Pancreas (tissue), 10 donors: ENCODE measurements around the gene ABHD18. TPM values are rescaled to one million over a fixed set of nuclear protein-coding genes. Genes with fewer than 3 reads are reported as not detected.

ENCODE experiments used
- ATAC-seq, 4 donors: fragments of 200-7000 bp; cut with Tn5 transposase; one replicate each; pipeline versions ENCODE4 v1.8.0 to v1.9.1; 2020; ENCODE audit warnings: mild to moderate bottlenecking in 4 of 4, moderate library complexity in 4 of 4
- DNase-seq, 6 donors: peaks; one replicate each; pipeline ENCODE4 v3.0.0-alpha.2; 2020
- FAIRE-seq: peaks from 2 replicates; lab custom pipeline; 2012; peaks lifted over from hg19 to GRCh38; lab: Jason Lieb, UNC
- H3K27ac ChIP-seq, 4 donors: fragments of 200-600 bp; sonication (generic); 1 replicate in 3 of 4; 2 replicates in 1 of 4; pipeline versions ENCODE4 v1.5.0 to v1.8.0; 2020
- H3K27me3 ChIP-seq, 4 donors: fragments of 200-600 bp; one replicate each; pipeline ENCODE4 v1.8.0; 2021
- H3K36me3 ChIP-seq, 3 donors: fragments of 200-600 bp; sonication (generic) in 1 of 3; one replicate each; pipeline versions ENCODE4 v1.5.0 to v1.8.0; 2020 to 2021
- H3K4me1 ChIP-seq, 3 donors: fragments of 200-600 bp; one replicate each; pipeline ENCODE4 v1.8.0; 2021
- H3K4me3 ChIP-seq, 4 donors: fragments of 200-600 bp; sonication (generic) in 2 of 4; one replicate each; pipeline versions ENCODE4 v1.5.0 to v1.8.0; 2020 to 2021
- H3K9me3 ChIP-seq, 4 donors: fragments of 200-600 bp; one replicate each; pipeline ENCODE4 v1.8.0; 2021
- CTCF ChIP-seq, 4 donors: fragments of 200-600 bp; sonication (generic) in 3 of 4; IDR thresholded peaks; one replicate each; pipeline versions ENCODE4 v1.5.0 to v1.8.0; 2021; ENCODE audit warnings: antibody characterized with exemption in 4 of 4
- whole genome bisulfite sequencing, 2 donors: extraction: QIAGEN DNeasy Blood & Tissue Kit; methylation state at CpG; one replicate each; pipeline ENCODE4 v1.1.7; 2013; 5-methylcytosine and 5-hydroxymethylcytosine counted together
- intact Hi-C, 3 donors: fragments of 100-400 bp; cut with DNase I; formaldehyde crosslinking; loops; one replicate each; pipeline versions ENCODE4 v1.11.1 to v1.14.2; 2022
- polyA plus RNA-seq, 2 donors: library from polyadenylated mRNA; stranded (reverse); fragments of 200-250 nt; gene quantifications; one replicate each; pipeline ENCODE4 v1.2.3, GENCODE V29; 2013
- total RNA-seq, 6 donors: library from RNA; stranded (reverse); fragmentation: NEBNext Ultra II Directional in 4 of 6; extraction: Animal tissue kit (Norgen Biotek cat#: 25700) in 4 of 6; gene quantifications; one replicate each; pipeline versions ENCODE4 v1.2.1 to v1.2.4, GENCODE V29; 2021 to 2023
- donor health status: healthy with polysubstance abuse.
- donor health status: DM: no; HTN: no; CAD: no; lungs with moderate emphysema.
- donor health status: DM: no; HTN: no; CAD: no.
- donor health status: control.
- donor health status: control.
- donor health status: Bipolar disorder and iron deficiency.
- donor health status: DM: yes; HTN: yes; CAD: no.
- donor health status: DM: no; HTN: no; CAD: no.
- donor health status: DM: no; HTN: no; CAD: no.
- donor health status: DM: yes; HTN: yes; CAD: no.

ABHD18 gene
- total and polyA plus RNA-seq, 8 donors, result 4.0 to 9.3 (median 8.2) TPM

DNA sequence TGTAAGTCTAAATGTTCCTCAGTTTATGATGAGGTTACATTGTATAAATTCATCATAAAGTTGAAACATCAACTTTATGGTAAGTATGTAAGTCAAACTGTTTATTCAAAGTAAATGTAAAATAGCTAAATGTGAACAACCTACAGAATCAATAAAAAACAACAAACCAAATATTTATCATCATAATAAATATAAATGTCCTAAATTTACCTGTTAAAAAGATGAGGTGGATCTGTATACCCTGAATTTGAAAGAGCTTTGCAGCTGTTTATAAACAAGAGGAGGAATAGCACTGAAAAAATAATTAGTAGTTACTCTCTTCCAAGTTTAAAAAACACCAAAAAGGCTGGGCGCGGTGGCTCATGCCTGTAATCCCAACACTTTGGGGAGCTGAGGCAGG lies 13.7 kb downstream of the ABHD18 start:
- no peak for TF ChIP-seq CTCF (IDR thresholded peaks at IDR 0.05)
- intact Hi-C loops, result no loop called here
- 98 to 100% methylated on average over 2 of the region's 2 CpGs for WGBS, 2 donors
- DNase-seq (no peak), FAIRE-seq (no peak), ATAC-seq (no peak)
- no peaks in the 10 kb centered on the region for H3K36me3 ChIP-seq
- peaks cover 0 to 4% (median 0%) of the 10 kb centered on the region in 3 donors for H3K4me1 ChIP-seq
- no peak overlapping the region for H3K27ac ChIP-seq
- no peaks in the 10 kb centered on the region for H3K27me3 ChIP-seq
- no peaks in the 10 kb centered on the region for H3K9me3 ChIP-seq
- no peak overlapping the region for H3K4me3 ChIP-seq

DNA sequence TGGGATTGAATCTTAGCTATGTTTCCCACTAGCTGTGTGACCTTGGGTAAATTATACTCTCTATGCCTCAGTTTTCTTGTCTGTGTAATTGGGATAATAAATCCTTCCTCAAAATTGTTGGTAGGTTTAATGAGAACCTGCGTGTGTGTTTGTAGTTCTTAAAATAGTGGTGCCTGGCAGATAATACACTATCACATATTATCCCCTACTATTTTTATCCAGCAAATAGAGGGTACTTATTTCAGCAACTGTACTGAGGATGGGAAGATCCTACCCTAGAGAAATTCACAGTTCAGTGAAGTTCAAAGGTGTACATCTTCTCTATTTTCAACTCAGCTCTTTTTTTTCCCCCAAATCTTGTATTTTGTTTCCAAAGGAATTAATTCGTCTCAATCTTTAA lies 17.2 kb downstream of the ABHD18 start:
- H3K9me3 ChIP-seq, result no peaks in the 10 kb centered on the region
- DNase-seq (no peak), FAIRE-seq (no peak), ATAC-seq (no peak)
- no peaks in the 10 kb centered on the region for H3K27me3 ChIP-seq
- intact Hi-C loops, result no loop called here
- H3K27ac ChIP-seq, result no peak overlapping the region
- H3K36me3 ChIP-seq, result peaks cover 0 to 11% (median 0%) of the 10 kb centered on the region in 3 donors
- no peak overlapping the region for H3K4me3 ChIP-seq
- WGBS, 2 donors, result 81 to 87% methylated on average over 2 of the region's 2 CpGs
- H3K4me1 ChIP-seq, result no peaks in the 10 kb centered on the region
- no peak for TF ChIP-seq CTCF (IDR thresholded peaks at IDR 0.05)

- TF ChIP-seq CTCF (IDR thresholded peaks at IDR 0.05), result no peak
- WGBS, 2 donors, result 92 to 100% methylated on average over 1 of the region's 1 CpG
- FAIRE-seq (no peak), DNase-seq (no peak), ATAC-seq (no peak)
- Histone ChIP-seq H3K4me3 (no peak overlapping the region), H3K27me3 (no peaks in the 10 kb centered on the region), H3K27ac (no peak overlapping the region), H3K9me3 (no peaks in the 10 kb centered on the region), H3K4me1 (no peaks in the 10 kb centered on the region), H3K36me3 (peaks cover 0 to 11% (median 0%) of the 10 kb centered on the region in 3 donors)
- intact Hi-C loops, result no loop called here
Measured at GRCh38 chr4:127985989-127986388, 20.8 kb downstream of the ABHD18 start.

DNA sequence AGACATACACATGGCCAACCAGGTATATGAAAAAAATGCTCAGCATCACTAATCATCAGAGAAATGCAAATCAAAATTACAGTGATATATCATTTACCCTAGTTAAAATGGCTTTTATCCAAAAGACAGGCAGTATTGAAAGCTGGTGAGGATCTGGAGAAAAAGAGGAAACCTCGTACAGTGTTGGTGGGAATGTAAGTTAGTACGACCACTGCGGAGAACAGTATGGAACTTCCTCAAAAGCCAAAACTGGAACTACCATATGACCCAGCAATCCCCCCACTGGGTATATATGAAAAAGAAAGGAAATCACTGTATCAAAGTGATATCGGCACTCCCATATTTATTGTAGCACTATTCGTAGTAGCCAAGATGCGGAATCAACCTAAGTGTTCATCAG lies 23.4 kb downstream of the ABHD18 start:
- intact Hi-C loops, result no loop called here
- 94 to 98% methylated on average over 6 of the region's 6 CpGs for WGBS, 2 donors
- H3K27me3 ChIP-seq, result no peaks in the 10 kb centered on the region
- H3K27ac ChIP-seq, result no peak overlapping the region
- DNase-seq (no peak), ATAC-seq (no peak), FAIRE-seq (no peak)
- no peak overlapping the region for H3K4me3 ChIP-seq
- no peak for TF ChIP-seq CTCF (IDR thresholded peaks at IDR 0.05)
- H3K4me1 ChIP-seq, result no peaks in the 10 kb centered on the region
- peaks cover 0 to 11% (median 0%) of the 10 kb centered on the region in 3 donors for H3K36me3 ChIP-seq
- H3K9me3 ChIP-seq, result no peaks in the 10 kb centered on the region

DNA sequence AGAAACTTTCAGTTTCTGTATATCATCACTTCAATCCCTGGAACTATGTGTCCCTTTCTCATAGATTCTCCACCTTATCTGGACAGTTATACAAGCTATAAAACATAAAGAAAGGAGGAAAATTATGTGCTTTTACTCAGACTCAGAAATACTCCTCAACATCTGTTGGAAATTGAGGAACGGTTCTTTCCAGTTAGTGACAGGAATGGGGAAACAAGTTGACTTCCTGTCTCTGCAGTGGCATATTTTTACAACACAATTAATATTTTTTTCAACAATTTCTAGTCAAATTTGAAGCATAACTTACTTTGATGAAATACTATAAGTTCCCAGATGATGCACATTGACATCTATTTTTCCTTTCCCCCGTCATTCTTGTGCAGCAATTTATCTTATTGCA lies 27.9 kb downstream of the ABHD18 start:
- Histone ChIP-seq H3K9me3 (no peaks in the 10 kb centered on the region), H3K27ac (no peak overlapping the region), H3K27me3 (no peaks in the 10 kb centered on the region), H3K4me3 (no peak overlapping the region), H3K4me1 (no peaks in the 10 kb centered on the region), H3K36me3 (no peaks in the 10 kb centered on the region)
- 88 to 89% methylated on average over 2 of the region's 2 CpGs for WGBS, 2 donors
- FAIRE-seq (no peak), ATAC-seq (no peak), DNase-seq (no peak)
- intact Hi-C loops, result no loop called here
- TF ChIP-seq CTCF (IDR thresholded peaks at IDR 0.05), result no peak
